HG03354 (cell line): ENCODE data around the gene TMEM101.
"Not testable (repeated sequence)": the region's sequence is repeated elsewhere in the genome, so short reads cannot be mapped to it uniquely, and the experiment has no call there.

Experiments
- ATAC-seq: cut with Tn5 transposase; IDR thresholded peaks from one replicate; pipeline ENCODE4 v1.9.1; 2021; ENCODE audit warnings: mild to moderate bottlenecking; ENCODE audit not compliant: unreplicated experiment, poor library complexity, severe bottlenecking

The TMEM101 gene

GRCh38 chr17:44002141-44002848 lies 12.5 kb downstream of the TMEM101 start:
- ATAC-seq, result no peak

DNA sequence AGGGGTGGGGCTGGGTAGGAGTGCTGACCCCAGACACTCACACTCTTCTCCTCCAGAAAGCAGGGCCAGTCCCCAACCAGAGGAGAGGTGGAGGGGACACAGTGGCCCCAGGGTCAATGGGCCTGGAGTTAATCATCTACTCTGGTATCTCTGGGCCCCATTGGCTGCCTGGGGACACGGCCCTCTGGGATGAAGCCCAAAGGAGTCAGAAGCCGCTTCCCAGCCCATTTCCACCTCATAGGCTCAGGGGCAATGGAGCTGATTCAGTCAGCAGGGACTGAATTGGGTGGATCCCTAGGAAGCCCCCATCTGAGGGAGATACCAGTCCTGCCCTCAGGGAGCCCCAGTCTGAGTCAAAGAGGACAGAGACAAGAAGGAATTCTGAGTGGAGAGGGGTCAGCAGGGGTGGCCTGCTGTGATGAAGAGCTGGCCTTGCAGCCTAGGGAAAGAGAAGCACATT lies 13.3 kb downstream of the TMEM101 start:
- no peak for ATAC-seq

DNA sequence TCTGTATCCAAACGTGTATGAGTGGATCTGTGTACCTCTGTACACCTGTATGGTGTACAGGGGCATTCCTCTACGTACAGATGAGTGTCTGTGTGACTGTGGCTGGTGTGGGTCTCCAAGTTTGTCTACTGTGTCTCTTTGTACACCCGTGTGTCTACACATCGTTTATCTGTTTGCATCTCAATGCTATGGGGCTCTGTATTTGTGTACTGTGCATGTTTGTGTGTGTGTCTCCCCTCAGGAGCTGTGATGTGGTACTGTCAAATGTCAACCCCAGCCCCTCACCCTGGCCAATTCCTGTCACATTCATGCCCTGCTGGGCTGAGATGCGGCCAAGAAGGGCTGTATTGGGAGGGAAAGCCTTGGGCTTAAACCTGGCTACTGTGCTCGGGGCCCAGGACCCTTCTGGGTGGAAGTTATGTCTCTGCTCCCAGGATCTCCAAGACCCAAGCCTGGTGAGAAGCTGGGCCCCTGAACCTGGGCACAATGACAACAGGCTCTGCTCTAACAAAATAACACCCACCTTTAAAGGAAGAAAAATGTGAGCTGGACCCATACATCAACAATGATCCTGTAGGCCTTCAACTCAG lies 13.8 kb downstream of the TMEM101 start:
- no peak for ATAC-seq

DNA sequence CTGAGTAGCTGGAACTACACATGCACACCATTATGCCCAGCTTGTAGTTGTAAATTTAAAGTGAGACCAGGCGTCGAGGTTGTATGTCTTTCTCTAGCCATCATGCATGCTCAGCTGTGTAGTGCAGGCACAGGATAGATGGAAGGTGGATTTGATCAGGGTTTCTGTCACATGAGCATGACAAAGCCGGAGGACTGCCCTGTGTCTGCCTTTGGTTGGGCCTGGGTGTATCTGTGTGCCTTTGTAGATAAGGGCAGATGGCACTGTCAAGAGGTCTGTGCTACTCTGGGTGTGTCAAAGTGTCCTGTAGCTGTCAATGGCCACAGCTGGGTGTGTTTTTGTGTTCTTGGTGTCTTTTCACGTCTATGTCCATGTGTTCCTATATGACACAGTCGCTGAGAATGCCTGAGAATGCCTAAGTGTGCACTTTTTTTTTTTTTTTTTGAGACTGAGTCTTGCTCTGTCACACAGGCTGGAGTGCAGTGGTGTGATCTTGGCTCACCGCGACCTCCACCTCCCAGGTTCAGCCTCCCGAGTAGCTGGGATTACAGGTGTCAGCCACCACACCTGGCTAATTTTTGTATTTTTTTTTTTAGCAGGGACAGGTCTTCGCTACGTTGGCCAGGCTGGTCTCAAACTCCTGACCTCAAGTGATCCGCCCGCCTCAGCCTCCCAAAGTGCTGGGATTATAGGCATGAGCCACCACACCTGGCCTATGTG lies 14.5 kb downstream of the TMEM101 start:
- no peak for ATAC-seq

GRCh38 chr17:43999024-43999423 lies 15.7 kb downstream of the TMEM101 start:
- no peak for ATAC-seq

DNA sequence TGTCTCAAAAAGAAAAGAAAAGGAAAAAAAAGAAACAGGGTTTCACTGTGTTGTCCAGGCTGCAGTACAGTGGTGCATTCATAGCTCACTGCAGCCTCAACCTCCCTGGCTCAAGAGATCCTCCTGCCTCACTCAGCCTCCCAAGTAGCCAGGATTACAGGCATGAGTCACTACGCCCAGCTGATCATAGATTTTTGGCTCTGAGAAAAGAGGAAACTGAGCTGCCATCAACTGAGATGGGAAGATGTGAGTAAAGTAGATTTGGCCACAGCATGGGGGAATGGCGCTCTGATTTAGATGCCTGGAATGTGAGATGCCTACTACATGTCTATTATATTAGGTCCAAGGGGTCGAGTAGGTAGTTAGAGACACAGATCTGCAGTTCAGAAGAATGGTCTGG lies 16.2 kb downstream of the TMEM101 start:
- ATAC-seq, result no peak

DNA sequence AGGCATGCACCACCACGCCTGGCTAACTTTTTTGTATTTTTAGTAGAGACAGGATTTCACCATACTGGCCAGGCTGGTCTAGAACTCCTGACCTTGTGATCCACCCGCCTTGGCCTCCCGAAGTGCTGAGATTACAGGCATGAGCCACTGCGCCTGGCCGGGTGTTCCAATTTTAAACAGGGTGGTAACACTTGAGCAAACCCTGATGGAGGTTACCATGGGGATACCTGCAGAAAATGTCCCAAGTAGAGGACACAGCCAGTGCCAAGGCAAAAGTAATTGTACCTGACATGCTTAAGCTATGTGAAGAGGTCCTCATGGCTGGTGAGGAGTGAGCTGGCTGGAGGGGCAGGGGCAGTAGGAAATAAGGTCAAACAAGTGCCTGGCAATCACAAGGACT lies 17.6 kb downstream of the TMEM101 start:
- not testable (repeated sequence) for ATAC-seq

- no peak for ATAC-seq
Measured at GRCh38 chr17:43995150-43995471, 19.7 kb downstream of the TMEM101 start.

DNA sequence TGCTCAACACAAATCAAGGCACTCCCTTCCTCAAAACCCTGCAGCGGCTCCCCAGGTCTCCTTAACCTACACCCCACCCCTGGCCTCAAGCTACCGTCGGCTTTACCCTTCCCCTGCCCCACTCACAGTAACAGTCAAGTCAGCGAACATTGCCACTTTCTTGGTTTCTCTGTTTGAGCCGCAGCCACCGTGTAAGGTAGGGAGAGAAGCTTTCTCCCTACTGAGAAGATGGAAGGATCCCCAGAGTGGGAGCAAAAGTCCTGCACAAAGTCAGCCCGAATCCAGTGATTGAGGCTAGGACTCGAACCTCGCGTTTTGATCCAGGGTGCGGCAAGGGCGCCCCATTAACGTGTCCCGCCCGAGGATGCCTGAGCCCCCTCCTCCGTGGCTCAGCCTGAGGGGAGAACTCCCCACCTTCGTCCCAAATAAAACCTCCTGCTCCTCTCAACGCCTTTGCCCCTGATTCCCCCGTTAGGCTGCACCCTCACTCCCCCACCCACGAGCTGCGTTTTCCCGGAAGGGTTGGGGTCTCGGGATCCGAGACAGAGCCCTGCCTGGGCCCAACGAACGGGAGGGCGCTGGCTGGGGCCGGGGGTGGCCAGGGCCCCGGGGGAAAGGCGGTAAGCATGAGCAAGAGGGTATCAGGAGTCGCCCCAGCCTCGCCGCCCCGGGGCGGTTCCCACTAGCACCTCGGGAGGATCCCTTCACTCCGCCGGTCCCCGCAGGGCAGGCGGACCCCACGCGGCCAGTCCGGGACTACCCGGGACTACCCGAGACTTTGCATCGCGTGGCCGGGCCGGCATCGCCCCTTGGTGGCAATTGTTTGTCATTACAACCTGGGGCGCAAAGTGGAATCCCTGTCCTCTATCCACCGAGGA lies 20.3 kb downstream of the TMEM101 start:
- no peak for ATAC-seq

DNA sequence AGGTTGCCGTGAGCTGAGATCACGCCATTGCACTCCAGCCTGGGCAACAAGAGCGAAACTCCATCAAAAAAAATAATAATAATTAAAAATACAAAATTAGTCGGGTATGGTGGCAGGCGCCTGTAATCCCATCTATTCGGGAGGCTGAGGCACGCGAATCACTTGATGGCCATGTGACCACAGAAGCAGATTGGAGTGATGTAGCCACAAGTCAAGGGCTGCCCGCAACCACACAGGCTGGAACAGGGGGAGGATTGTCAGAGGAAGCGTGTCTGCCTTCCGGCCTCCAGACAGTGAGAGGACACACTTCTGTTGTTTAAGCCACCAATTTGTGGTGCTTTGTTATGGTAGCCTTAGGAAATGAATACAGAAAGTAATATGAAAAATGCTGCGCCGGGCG lies 22.1 kb downstream of the TMEM101 start:
- no peak for ATAC-seq

DNA sequence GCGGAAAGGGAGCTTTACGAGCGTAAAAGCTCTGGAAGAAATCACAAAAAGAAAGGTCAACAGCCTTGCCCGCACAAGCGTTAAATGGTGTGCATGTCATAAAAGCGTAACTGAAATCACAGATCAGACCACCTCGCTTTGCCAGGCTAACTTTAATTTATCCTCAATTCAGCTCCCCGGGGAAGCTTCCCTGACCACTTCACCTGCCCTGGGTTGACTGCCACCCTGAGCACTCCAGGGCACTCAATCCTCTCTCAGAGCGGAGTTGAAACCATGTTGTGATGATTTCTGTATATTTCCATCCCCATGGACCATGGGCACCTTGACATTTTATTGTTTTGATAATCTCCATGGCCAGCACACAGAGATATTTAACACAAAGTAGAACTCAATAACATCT lies 26.5 kb downstream of the TMEM101 start:
- ATAC-seq, result no peak

DNA sequence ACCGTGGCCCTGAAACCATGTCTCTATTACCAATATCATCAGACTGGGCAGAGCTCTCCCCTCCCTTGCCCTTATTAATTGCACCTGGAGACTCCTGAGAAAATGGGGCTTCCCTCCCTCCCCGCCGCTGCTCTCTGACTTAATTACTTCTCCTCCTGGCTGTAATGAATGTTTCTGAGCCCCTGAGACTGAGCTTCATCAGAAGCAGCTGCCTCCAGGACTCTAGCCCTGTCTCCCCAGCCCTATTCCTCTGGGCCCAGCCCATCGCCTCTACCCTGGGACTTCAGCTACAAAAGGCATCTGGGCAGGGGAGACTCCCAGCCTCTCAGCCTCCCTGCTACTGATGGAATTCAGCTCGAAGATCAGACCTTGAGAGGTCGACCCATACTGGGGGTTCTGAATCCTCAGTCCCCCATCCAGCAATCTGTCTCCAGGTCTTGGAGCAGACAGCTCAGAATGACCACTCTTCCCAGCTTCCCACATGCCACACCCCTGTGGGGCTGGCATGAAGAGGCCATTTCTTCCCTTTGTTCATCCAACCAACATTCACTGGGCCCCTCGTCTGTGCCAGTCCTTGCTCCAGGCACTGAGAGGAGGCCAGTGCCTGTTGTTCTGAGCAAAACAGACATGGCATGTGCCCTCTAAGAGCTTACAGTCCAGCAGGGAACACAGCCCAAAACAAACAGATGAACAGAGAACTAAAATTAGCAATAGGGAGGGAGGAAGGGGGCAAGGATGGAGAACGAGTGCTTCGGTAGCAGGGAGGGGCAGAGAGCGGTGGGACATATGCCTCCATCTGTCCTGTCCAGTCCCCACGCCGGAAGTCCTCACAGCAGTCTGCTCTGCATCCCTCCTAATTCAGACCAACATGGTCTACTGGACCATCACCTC lies 27.4 kb downstream of the TMEM101 start:
- no peak for ATAC-seq

DNA sequence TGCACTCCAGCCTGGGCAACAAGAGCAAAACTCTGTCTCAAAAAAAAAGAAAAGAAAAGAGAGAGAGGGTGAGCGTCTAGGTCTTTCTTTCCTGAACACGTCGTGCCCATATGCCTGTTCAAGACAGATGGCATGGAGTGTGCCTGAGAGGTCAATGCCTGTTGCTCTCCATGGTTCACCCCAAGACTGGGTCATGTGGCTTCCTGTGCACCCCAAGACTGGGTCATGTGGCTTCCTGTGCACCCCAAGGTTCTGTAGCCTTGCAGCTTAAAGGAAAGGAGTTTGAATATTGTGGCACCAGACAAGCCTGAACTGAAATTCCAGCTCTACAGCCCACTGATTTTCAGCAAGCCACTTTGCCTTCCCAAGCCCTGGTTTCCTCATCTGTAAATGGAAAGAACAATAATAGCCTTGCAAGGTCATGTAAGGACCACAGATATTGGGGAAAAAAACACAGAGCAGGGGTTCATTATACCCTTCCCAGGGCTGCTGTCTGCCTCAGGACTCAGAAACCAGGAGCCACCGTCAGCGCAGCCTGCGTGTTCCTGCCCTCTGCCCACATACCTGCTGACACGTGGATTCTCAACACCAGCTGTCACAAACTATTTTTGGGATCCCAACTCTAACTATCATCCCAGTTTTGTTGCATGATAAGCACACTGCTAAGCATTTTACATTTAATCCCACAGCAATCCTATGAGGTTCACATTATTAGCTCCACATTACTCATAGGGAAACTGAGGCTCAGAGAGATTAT lies 28.4 kb downstream of the TMEM101 start:
- ATAC-seq, result no peak

DNA sequence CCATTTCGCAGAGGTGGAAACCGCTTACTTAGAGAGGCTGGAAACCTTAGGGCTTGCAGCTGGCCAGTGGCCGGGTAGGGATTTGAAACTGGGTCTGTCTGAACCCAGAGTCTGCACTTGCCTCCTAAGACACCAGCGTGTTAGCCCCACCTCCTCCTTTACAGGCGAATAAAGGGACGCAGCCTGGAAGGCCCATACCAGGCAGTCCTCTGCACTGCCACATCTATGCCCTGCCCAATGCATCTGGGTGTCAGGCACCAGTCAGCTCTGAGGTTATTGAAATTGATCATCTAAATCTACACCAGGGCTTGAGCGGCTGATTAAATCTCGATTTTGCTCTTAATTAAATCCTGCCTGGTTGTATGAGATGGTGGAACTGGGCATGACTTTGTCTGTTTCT lies 30.2 kb downstream of the TMEM101 start:
- ATAC-seq, result no peak

DNA sequence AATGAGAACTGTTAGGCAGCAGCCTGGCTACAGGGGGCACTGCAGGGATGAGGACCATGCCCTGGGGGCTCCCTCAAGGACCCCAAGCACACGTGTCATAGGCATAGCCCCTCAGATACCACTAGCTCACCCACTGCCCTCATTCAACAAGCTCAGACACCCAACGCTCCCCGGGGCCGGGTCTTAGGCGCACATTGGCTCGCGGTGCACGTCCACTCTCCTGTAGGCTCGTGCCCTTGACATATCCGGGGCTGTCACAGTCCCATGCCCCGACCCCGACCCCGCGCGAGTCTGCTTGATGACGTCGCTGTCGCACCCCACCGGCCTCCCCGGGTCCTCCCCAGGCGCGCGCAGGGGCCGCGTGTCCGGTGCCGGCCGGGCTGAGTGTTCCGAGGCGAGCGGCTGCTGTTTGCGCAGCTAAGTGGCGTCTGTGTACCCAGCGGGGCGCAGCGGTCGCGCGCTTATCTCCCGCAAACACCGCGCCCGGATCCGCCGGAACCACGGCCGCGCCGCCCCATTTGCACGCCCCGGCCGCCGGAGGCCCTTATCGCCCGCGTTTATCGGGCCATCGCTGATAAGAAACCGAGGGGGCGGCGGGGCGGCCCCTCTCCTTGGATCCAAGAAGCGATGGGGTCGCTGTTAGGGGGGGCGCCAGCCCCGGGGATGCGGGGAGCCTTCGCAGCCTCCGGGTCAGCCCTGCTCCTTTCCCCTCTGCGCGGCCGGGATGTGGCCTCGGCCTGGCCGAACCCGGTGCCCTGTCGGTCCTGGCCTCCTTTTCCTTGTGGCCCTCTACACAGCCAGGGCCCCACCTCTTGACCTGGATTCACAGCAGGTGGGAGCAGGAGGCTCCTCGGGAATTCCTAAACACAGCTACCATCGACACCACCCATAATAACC lies 31.0 kb downstream of the TMEM101 start:
- no peak for ATAC-seq

DNA sequence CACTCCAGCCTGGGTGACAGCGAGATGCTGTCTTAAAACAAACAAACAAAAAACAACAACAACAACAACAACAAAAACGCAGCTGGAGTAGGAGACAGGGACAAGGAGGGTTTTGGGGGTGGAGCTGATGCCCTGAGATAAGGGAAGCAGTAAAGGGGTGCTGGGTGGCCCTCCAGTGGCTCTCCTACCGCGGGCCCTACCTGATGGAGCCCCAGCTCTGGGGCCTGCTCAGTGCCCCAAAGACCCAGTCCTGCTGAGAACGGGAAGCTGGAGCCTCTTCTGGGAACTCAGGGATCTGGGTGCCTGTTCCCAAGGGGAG lies 31.6 kb downstream of the TMEM101 start:
- no peak for ATAC-seq

- no peak for ATAC-seq
Measured at GRCh38 chr17:43982171-43982570, 32.6 kb downstream of the TMEM101 start.

GRCh38 chr17:43979671-43980070 lies 35.1 kb downstream of the TMEM101 start:
- no peak for ATAC-seq
